Measurements from ENCODE around the gene TALDO1. TPM values are rescaled to one million over a fixed set of nuclear protein-coding genes. Genes with fewer than 3 reads are reported as not detected.

Gene TALDO1
- total RNA-seq, 1 experiment from 2014 or later = 1,416 TPM

- in situ Hi-C loops (cut with HindIII; ENCODE audit: low pct_unique_long_range_greater_than_20kb, low sequenced_read_pairs) = no loop called here
- peak; percentile 15 for DNase-seq (ENCODE audit: low read depth)
Measured at GRCh38 chr11:776561-777287, 29.5 kb downstream of the TALDO1 start.

DNA sequence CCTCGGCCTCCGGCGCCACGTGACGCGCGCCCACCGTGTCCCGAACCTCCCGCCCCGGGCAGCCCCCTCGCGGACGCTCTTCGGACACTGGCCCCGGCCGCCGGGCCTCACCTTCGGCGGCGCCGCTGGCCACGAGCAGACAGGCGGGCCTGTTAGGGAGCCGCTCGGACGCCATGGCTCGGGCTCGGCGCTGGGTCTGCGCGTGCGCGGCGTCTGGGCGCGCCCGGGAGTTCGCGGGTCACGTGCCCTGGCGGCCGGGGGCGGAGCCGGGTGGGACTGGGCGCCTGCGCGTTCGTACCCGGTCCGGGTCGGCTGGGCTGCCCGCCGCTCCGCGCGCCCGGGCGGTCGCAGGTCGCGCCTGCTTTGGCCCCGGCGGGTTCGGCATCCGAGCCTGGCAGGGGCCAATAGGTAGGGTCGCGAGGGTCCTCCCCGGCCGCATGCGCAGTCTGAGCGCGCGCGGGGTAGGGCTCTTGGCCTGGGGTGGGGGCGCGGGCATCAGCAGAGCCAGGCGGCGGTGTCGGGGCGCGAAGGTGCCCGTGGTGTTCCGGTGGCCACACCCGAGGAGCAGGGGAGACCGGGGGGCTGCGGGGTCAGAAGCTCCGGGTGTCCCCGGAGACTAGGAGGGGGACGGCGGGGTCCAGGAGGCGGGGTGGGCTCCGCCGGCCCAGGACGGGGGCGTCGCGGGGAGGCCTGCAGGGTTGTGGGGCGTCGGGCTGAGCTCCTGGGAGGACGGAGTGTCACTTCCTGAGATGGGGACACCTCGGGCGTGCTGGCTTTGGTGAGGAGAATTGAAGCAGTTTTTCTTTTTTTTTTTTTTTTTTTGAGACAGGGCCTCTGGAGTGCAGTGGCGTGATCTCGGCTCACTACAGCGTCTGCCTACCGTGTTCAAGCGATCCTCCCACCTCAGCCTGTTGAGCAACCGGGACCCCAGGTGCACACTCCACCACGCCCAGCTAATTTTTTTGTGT, 30.3 kb downstream of the TALDO1 start, which contains the start of gene GATD1:
Gene GATD1 (minus strand): TSS at position 200 of the 968 bp plus-strand sequence. CDS start 25 bp downstream, at position 175.
- peak; percentile 66 for DNase-seq (ENCODE audit: low read depth)
- in situ Hi-C loops (cut with HindIII; ENCODE audit: low pct_unique_long_range_greater_than_20kb, low sequenced_read_pairs) = no loop called here

DNA sequence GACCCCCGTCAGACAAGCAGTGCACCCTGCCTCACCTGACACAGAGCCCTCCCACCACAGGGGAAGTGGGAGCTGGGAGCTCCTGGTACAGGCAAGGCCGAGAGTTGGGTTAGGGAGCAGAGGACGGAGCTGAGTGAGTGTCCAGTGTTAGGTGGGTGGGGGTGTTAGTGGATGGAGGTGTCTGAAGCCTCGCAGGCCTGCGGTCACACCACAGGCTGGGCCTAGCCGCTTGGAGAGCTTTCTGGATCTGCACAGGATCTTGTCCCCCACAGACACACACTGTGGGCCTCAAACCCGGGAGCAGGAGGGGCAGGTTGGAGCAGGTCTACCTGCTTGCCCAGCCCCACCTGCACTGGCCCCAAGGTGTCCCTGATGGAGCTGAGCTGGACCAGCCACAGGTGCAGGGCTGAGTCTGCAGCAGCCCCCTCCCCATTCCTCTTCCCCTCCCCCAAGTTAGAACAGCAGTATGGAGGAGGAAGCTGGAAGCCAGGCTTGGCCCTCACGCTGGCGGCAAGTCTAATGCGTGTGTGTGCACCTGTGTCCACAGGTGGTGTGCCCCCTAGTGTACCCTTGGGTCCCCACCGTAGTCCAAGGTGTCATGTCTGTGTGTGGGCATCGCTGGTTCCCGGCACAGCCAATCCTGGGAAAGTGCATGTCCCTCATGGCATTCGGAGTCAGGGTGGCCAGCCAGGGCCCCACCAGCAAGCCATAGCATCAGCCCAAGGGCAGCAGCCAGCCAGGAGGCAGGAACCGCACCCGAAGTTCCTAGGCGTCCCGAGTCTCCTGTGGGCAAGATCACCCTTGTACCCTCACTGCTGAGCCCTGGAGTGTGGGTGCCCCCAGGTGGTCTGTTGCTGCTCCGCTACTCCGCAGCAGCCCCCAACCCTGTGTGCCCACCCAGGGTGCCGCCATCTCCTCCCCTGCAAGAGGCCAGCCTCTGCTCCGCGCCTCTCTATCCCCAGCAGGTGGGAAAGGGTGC, 32.0 kb downstream of the TALDO1 start:
- DNase-seq (ENCODE audit: low read depth) = no peak
- in situ Hi-C loops (cut with HindIII; ENCODE audit: low pct_unique_long_range_greater_than_20kb, low sequenced_read_pairs) = no loop called here

DNA sequence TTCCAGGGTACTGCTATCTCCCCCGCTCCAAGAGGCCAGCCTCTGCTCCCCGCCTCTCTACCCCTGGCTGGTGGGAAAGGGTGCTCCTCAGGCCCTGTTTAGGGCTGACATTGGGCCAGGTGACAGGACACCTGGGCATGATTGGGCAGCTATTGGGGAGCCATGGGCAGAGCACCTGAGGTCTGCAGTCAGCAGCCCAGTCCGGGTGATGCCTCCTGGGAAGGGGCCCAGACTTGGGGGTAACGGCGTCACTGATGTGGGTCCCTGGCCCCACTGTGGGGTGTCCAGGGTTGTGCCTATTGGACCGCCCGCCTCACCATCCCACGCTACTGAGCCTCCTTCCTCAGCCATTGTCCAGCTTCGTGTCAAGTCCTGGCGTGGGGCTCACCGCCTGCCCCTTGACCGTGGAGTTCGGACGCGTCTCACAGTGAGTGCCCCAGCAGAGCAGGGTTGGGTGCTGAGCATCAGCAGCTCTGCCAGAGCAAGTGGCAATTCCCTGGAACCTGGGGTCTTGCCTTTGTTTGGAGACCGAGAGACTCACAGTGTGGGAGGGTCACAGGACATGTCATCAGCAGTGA, 32.8 kb downstream of the TALDO1 start:
- DNase-seq (ENCODE audit: low read depth) = no peak
- in situ Hi-C loops (cut with HindIII; ENCODE audit: low pct_unique_long_range_greater_than_20kb, low sequenced_read_pairs) = no loop called here

- no peak for DNase-seq (ENCODE audit: low read depth)
- in situ Hi-C loops (cut with HindIII; ENCODE audit: low pct_unique_long_range_greater_than_20kb, low sequenced_read_pairs) = no loop called here
Measured at GRCh38 chr11:782264-783174, 35.3 kb downstream of the TALDO1 start.

DNA sequence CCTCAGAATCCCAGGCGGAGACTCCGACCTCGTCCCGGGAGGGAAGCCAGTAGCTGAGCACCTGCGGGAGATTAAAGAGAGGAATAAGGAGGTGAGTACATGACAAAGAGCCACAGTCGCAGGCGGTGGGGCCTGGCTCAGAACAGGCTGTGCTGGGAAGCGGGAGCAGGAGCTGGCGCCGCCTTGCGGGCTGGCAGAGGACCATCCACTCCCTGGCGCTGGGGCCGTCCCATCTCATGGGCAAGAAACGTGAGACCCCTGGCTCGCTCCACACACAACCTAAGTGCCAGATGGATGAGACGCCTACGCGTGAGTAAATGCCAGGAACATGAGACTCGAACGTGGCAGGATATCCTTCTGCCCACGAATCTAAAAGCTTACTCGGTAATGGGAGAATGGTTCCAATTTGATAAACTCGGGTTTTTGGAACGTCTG, 36.3 kb downstream of the TALDO1 start:
- in situ Hi-C loops (cut with HindIII; ENCODE audit: low pct_unique_long_range_greater_than_20kb, low sequenced_read_pairs) = no loop called here
- DNase-seq (ENCODE audit: low read depth) = no peak

GRCh38 chr11:786235-787083, 39.2 kb downstream of the TALDO1 start:
- DNase-seq (ENCODE audit: low read depth) = no peak
- in situ Hi-C loops (cut with HindIII; ENCODE audit: low pct_unique_long_range_greater_than_20kb, low sequenced_read_pairs) = no loop called here

GRCh38 chr11:787084-787675, 39.9 kb downstream of the TALDO1 start:
- no peak for DNase-seq (ENCODE audit: low read depth)
- in situ Hi-C loops (cut with HindIII; ENCODE audit: low pct_unique_long_range_greater_than_20kb, low sequenced_read_pairs) = no loop called here

- in situ Hi-C loops (cut with HindIII; ENCODE audit: low pct_unique_long_range_greater_than_20kb, low sequenced_read_pairs) = no loop called here
- DNase-seq (ENCODE audit: low read depth) = no peak
Measured at GRCh38 chr11:788009-788640, 40.9 kb downstream of the TALDO1 start.

DNA sequence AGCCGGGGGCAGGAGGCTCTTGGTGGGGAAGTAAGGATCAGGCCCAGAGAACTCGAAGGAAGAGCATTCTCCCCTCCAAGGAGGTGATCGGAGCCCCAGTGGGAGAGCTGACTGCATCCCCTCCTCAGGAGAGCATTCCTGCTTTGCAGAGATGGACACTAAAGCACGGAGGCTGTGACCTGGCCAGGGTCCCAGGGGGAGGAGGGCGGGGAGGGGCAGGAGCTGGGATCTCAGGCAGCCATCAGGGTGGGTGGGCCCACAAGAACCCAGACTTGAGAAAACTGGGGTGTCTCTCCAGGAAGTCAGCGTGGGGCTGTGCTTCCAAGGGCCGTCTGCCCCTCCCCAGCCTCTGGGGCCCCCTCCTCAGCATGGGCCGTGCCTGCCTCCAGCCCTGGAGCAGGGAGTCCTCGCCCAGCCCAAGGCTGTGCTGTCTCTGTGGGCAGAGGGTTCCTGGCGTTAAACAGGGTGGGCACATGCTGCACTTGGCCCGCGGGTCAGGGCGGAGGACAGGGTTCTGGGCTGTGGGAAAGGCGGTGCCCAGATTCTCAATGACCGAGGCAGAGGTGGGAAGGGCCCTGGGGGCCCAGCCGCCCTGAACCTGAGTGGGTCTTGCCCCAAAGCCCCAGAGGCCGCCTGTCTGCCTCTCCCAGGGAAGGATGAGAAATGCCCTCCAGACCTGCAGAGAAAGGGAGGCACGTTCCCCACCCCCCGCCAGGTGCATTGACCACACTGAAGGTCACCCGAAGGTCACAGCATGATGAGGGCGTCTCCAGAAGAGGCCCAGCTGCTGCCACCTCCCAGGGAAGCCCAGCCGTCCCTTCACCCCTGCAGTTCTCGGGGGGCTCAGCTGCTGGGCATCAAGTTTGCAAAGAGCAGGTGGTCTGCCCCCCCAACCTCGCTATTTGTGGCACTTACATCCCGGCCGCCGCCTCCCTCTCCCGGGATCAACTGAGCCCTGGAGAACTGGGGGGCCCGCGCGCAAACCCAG, 42.0 kb downstream of the TALDO1 start:
- no peak for DNase-seq (ENCODE audit: low read depth)
- in situ Hi-C loops (cut with HindIII; ENCODE audit: low pct_unique_long_range_greater_than_20kb, low sequenced_read_pairs) = no loop called here

DNA sequence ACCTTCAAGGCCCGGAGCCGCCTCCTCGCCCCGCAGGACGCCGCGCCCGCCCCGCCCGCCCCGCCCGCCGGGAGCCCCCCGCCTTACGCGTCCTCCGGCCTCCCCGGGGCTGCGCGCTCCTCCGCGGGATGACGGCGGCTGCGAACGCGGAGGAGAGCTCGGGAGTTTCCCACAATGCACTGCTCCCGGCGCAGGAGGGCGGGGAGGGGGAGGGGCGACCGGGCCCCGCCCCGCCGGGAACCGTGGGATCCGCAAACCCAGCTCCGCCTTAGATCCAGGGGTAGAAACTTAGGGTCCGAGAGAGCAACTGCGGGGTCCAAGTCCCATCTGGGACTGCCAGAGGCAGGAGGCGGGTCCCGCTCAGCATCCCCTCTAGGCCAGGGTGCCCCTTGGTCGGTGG, 42.7 kb downstream of the TALDO1 start, which contains the start of gene CEND1:
Gene CEND1 (minus strand): TSS at position 148 of the 400 bp plus-strand sequence. CDS start 1,514 bp downstream, outside the sequence.
- DNase-seq (ENCODE audit: low read depth) = no peak
- in situ Hi-C loops (cut with HindIII; ENCODE audit: low pct_unique_long_range_greater_than_20kb, low sequenced_read_pairs) = no loop called here

DNA sequence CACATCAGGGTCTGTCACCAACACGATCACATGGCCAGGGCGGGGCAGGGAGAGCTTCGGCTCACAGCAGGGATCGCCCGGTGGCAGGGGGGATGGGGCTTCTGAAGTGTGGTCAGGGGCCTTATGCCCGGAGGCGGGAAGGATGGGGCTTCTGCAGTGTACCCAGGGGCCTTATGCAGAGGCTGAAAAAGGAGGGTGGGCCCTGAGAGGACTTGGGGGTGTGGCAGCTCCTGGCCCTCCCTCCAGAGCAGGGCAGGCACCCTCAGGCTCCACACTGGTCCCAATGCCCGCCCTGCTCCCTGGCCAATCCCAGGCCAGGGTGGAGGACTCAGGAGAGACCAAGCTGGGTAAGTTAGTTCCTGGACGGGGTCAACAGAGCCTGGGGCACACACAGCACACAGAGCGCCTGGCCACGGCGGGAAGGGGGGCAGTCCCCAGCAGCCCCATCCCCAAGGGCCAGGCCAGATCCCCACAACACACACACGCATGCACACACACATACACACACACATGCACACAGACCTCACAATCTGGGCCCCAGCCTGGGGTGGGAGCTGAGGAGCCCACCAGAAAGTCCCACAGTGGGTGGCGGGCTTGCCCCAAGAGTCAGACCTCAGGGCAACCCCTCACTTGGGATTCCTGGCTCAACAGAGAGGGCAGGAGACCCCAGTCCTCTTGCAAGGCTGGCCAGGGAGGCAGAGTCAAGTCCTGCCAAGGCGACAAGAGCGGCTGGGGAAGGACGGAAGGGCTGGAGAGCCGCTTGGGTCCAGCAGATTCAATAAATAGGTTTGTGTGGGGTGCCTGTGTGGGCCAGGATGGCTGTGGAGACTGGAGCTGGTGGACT, 43.7 kb downstream of the TALDO1 start:
- in situ Hi-C loops (cut with HindIII; ENCODE audit: low pct_unique_long_range_greater_than_20kb, low sequenced_read_pairs) = no loop called here
- DNase-seq (ENCODE audit: low read depth) = peak; percentile 59

Data from Caki2 (cell line).